HG02642 (cell line): ENCODE results near the gene NR2F6.
A peak's percentile ranks its signal among the peaks of the same experiment; 100 is the strongest.
"Not testable (repeated sequence)": the region's sequence is repeated elsewhere in the genome, so short reads cannot be mapped to it uniquely, and the experiment has no call there.

Experiments used
- ATAC-seq: cut with Tn5 transposase; IDR thresholded peaks from one replicate; pipeline ENCODE4 v1.9.1; 2021; ENCODE audit warnings: mild to moderate bottlenecking; ENCODE audit not compliant: unreplicated experiment, poor library complexity

NR2F6 gene

DNA sequence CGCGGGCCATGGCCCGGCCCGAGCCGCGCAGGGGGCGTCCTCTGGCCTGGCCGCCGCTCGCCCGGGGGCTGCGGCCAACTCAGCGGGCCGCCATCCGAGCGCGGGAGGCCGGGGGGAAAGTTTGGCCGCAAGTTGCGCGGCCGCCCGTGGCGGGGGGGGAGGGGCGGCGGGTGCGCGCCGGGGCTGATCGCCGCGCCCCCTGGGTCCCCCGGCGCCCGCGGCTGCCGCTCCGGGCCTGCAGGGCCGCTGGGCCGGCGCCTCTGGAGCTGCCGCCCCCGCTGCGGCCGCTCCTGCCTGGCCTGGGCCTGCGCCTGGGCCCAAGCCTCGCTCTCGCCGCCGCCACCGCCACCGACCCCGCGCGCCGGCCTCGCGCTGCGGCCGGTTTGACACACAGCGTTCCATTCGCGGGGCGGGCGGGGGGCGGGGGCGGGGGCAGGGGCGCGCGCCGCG is at the start of gene NR2F6:
Gene NR2F6 (minus strand): TSS at position 385 of the 450 bp plus-strand sequence. CDS start 699 bp downstream, outside the sequence.
- no peak for ATAC-seq

GRCh38 chr19:17294051-17294891 is 48.6 kb upstream of the NR2F6 start:
- ATAC-seq = no peak

GRCh38 chr19:17293605-17294004 is 47.9 kb upstream of the NR2F6 start:
- no peak for ATAC-seq

GRCh38 chr19:17292301-17293074 is 46.8 kb upstream of the NR2F6 start:
- ATAC-seq = peak; percentile 78

- ATAC-seq = peak; percentile 44
Measured at GRCh38 chr19:17289489-17289888, 43.8 kb upstream of the NR2F6 start.

DNA sequence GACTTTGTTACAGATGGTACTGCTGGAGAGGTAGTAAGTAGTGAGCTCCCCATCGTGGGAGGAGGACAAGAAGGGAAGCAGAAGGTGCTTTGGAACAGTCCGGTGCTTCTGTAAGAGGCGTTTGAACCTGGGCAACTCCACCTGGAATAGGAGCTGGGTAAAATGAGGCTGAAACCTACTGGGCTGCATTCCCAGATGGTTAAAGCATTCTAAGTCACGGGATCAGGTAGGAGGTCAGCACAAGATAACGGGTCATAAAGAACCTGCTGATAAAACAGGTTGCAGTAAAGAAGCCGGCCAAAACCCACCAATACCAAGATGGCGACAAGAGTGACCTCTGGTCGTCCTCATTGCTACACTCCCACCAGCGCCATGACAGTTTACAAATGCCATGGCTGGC is 41.0 kb upstream of the NR2F6 start:
- no peak for ATAC-seq

DNA sequence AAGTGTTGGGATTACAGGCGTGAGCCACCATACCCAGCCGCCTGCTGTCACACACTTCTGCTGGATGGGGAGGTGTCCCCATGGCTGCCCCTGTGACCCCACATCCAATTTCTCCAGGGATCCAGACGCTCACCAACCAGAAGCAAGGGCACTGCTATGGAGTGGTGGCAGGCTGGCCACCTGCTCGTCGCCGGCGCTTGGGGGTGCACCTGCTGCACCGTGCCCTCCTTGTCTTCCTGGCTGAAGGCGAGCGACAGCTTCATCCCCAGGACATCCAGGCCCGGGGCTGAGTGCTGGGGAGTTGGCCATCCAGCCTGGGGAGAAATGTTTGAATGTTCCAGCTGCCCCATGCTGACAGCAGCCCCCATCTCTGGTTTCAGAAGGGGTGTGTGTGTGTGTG is 40.5 kb upstream of the NR2F6 start:
- no peak for ATAC-seq

- no peak for ATAC-seq
Measured at GRCh38 chr19:17285415-17286135, 39.9 kb upstream of the NR2F6 start.

- ATAC-seq = no peak
Measured at GRCh38 chr19:17283504-17283996, 37.8 kb upstream of the NR2F6 start.

- ATAC-seq = no peak
Measured at GRCh38 chr19:17282488-17283125, 36.9 kb upstream of the NR2F6 start.

DNA sequence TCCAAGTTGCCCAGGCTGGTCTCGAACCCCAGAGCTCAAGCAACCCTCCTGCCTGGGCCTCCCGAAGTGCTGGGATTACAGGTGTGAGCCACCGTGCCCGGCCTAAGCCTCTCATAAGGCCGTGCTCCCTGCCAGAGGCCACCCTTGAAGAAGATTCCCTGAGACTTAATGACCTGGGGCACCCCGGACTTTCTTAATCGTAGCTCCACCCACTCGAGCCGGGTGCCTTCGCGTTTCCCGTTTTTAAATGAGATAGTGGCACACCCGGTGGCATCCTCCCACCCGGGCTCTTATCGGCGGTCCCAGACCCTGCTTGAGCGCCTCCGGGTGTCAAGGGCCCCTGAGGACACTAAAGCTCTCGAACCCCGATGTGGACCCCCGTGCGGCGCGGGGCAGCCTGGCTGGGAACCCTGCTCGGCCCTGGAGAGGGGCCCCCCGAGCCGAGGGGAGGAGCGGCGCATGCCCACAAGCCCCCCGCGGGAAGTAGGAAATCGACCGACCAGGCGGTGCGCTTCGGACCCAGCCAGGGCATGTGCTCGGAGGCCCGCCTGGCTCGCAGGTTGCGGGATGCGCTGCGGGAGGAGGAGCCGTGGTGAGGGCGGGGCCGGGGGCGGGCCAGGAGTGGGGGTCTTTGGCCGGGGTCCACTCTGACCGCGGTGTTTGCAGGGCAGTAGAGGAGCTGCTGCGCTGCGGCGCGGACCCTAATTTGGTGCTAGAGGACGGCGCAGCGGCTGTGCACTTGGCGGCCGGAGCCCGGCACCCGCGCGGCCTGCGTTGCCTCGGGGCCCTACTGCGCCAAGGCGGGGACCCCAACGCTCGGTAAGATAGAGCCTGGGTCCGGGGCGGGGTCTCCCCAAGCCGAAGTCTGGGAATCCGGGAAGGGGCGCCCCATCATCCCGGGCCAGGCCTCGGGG is 35.9 kb upstream of the NR2F6 start, which contains the start of gene ANKLE1:
Gene ANKLE1 (plus strand): TSS at position 511 of the 914 bp plus-strand sequence. CDS start 20 bp downstream, at position 531.
- ATAC-seq = peak; percentile 34

DNA sequence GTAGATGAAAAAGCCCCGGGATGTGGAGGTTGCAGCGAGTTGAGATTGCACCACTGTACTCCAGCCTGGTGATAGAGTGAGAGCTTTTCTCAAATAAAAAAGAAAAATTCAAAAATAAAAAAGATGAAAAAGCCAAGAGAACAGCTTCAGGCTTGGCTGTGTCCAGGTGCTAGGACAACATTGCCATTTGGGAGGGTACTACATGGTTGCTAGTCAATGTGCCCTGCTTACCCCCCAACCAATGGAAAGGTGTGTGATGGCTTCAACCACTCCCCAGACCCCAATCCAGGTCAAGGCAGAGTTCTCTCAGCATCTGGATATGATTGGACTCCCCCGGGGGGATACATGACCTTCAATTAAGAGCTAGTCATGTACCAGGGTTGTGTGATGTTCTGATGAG is 33.7 kb upstream of the NR2F6 start:
- ATAC-seq = no peak

DNA sequence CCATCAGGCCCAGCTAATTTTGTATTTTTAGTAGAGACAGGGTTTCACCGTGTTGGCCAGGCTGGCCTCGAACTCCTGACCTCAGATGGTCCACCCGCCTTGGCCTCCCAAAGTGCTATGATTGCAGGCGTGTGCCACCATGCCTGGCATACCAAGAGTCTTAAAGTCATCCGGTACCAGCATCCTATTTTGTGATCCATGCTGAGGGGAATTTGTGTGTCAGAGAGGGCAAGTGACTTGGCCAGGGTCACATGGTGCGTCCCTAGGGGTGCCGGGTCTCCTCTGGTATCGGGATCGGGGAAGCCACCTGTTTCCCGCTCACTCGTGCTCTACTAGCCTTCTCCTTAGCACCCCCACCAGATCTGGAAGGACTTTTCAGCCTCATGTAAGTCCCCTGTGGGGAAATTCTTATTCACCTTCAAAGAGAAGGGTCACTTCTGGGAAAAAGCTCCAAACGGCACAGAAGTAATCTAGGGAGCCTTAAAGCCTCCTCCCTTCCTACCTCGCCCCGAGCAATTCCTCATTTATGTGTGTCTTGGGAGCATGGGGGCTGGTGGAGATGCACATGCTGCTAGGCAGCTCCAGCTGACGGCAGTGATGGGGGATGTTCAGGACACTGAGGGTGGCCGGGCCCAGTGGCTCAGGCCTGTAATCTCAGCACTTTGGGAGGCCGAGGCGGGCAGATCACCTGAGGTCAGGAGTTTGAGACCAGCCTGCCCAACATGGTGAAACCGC is 29.9 kb upstream of the NR2F6 start:
- no peak for ATAC-seq

DNA sequence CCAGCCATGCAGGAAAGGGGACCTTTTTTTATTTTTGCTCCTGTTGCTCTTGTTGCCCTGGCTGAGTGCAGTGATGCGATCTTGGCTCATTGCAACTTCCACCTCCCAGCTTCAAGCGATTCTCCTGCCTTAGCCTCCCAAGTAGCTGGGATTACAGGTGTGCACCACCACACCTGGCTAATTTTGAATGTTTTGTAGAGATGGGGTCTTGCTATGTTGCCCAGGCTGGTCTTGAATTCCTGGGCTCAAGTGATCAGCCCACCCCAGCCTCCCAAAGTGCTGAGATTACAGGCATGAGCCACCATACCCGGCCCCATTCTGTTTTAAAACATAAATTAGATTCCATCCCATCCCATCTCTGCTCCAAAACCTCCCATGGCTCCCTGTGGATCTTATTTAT is 29.2 kb upstream of the NR2F6 start:
- not testable (repeated sequence) for ATAC-seq

DNA sequence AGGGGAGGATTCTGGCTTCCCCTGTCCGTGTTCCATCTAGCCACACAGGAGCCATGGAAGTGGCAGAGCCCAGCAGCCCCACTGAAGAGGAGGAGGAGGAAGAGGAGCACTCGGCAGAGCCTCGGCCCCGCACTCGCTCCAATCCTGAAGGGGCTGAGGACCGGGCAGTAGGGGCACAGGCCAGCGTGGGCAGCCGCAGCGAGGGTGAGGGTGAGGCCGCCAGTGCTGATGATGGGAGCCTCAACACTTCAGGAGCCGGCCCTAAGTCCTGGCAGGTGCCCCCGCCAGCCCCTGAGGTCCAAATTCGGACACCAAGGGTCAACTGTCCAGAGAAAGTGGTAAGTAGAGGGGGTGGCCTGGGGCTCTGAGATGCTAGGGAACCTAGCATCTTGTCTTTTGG is 23.0 kb upstream of the NR2F6 start:
- no peak for ATAC-seq

DNA sequence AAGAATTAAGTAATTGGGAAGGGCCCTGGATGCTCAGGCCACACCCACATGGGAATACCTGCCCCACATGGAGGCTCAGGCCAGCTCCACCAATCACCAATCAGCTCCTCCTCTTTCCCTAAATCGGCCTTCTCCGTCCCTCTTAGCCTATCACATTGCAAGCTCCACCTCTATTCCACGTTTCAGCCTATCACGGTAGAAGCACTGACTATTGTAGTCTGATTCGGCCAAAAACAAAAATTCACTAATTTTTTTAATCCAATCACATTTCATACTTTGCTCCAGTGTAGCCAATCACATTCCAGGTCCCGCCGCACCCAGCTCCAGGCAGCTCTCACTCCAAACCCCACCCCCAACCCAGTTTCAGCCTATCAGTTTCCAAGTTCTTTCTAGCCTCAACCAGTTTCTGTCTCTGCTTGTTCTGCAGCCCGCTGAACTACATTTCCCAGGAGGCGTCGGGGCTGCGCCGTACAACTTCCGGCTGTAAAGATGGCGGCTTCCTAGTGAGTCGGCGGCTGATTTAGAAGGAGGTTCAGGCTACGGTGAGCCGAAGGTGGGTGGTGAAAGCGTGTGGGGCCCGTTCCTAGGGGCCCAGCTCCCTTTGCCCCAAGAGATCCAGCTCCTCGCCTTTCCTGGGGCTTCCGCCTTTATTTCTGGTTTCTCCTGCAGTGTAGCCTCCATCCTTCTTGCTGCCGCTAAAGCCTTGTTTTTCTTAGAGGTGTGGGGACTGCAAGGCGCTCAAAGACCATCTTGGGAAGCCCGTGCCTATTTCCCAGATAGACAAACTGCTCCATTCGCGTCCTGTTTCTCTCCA is 21.5 kb upstream of the NR2F6 start, which contains the start of gene BABAM1:
Gene BABAM1 (plus strand): TSS at position 469 of the 814 bp plus-strand sequence. CDS start 1,364 bp downstream, outside the sequence.
- ATAC-seq = peak; percentile 92

DNA sequence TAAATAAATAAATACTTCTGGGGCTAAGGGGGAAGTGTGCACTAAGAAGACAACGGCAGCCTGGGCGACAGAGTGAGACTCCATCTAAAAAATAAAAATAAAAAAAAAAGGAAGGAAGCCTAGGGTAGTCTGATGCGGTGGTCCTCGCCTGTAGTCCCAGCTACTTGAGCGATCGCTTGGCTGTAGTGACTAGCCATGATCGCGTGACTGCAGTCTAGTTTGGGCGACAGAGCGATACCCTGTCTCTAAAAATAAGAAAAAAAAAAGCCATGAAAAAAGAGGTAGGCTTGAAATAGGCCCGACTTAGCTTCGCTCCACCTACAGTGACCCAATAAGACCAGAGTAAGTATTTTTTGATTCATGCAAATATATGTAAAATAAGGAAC is 20.9 kb upstream of the NR2F6 start:
- ATAC-seq = peak; percentile 15
